Nephron progenitor cell (in vitro differentiated cells): ENCODE data around the gene PIP4K2B.
A peak's percentile ranks its signal among the peaks of the same experiment; 100 is the strongest.

Experiments
- DNase-seq: peaks from one replicate; pipeline ENCODE4 v3.0.0; 2021
- H3K27ac Mint-ChIP-seq: 2 replicates; pipeline ENCODE4 v1.8.0; 2021; ENCODE audit warnings: mild to moderate bottlenecking, moderate library complexity, mixed read lengths
- H3K27me3 Mint-ChIP-seq: 2 replicates; pipeline ENCODE4 v1.8.0; 2021; ENCODE audit warnings: mild to moderate bottlenecking, low read depth, mixed read lengths; ENCODE audit not compliant: poor library complexity
- H3K36me3 Mint-ChIP-seq: 2 replicates; pipeline ENCODE4 v1.8.0; 2021; ENCODE audit warnings: low read depth, mixed read lengths
- H3K4me1 Mint-ChIP-seq: 2 replicates; pipeline ENCODE4 v1.8.0; 2021; ENCODE audit warnings: mixed read lengths
- H3K4me3 Mint-ChIP-seq: 2 replicates; pipeline ENCODE4 v1.8.0; 2021; ENCODE audit warnings: mild to moderate bottlenecking, moderate library complexity, mixed read lengths
- H3K9me3 Mint-ChIP-seq: 2 replicates; pipeline ENCODE4 v1.8.0; 2021; ENCODE audit warnings: mild to moderate bottlenecking, moderate library complexity, mixed read lengths
- TF ChIP-seq, protein P1 (sequence below): fragments of 200-600 bp; sonication (generic); IDR thresholded peaks from 2 replicates; pipeline ENCODE4 v1.5.0; 2021; ENCODE audit warnings: antibody characterized with exemption

The PIP4K2B gene

GRCh38 chr17:38725066-38725465 is 74.3 kb downstream of the PIP4K2B start:
- TF ChIP-seq, protein P1, sequence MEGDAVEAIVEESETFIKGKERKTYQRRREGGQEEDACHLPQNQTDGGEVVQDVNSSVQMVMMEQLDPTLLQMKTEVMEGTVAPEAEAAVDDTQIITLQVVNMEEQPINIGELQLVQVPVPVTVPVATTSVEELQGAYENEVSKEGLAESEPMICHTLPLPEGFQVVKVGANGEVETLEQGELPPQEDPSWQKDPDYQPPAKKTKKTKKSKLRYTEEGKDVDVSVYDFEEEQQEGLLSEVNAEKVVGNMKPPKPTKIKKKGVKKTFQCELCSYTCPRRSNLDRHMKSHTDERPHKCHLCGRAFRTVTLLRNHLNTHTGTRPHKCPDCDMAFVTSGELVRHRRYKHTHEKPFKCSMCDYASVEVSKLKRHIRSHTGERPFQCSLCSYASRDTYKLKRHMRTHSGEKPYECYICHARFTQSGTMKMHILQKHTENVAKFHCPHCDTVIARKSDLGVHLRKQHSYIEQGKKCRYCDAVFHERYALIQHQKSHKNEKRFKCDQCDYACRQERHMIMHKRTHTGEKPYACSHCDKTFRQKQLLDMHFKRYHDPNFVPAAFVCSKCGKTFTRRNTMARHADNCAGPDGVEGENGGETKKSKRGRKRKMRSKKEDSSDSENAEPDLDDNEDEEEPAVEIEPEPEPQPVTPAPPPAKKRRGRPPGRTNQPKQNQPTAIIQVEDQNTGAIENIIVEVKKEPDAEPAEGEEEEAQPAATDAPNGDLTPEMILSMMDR: no peak
- no peaks in the 10 kb centered on the region for H3K9me3 Mint-ChIP-seq
- H3K27ac Mint-ChIP-seq: no peak overlapping the region
- peaks cover 14% of the 10 kb centered on the region for H3K36me3 Mint-ChIP-seq
- DNase-seq: no peak
- peaks cover 2% of the 10 kb centered on the region for H3K27me3 Mint-ChIP-seq
- H3K4me1 Mint-ChIP-seq: peaks cover 47% of the 10 kb centered on the region
- H3K4me3 Mint-ChIP-seq: no peak overlapping the region

DNA sequence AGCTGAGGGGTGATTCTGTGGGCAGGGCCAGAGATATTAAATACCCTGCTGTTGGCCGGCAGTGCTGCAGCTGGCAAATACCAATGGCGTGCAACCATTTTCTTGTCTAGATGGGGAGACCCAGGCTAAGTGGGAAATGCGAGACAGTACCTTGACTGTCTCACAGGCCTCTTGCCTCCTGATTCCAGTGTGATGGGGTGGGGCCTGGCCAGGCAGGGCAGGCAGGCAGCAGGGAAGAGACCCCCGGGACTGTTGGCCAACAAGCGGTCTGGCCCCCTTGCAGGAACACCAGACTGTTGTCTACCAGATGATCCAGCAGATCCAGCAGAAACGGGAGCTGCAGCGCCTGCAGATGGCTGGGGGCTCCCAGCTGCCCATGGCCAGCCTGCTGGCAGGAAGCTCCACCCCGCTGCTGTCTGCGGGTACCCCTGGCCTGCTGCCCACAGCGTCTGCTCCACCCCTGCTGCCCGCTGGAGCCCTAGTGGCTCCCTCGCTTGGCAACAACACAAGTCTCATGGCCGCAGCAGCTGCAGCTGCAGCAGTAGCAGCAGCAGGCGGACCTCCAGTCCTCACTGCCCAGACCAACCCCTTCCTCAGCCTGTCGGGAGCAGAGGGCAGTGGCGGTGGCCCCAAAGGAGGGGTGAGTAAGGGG is 74.9 kb downstream of the PIP4K2B start:
- no peak for DNase-seq
- Mint-ChIP-seq H3K27me3 (peaks cover 2% of the 10 kb centered on the region), H3K27ac (no peak overlapping the region), H3K4me1 (peaks cover 48% of the 10 kb centered on the region), H3K4me3 (no peak overlapping the region), H3K36me3 (peaks cover 14% of the 10 kb centered on the region), H3K9me3 (no peaks in the 10 kb centered on the region)
- TF ChIP-seq, protein P1: no peak

- TF ChIP-seq, protein P1: no peak
- H3K9me3 Mint-ChIP-seq: no peaks in the 10 kb centered on the region
- H3K36me3 Mint-ChIP-seq: peaks cover 21% of the 10 kb centered on the region
- peaks cover 50% of the 10 kb centered on the region for H3K4me1 Mint-ChIP-seq
- H3K4me3 Mint-ChIP-seq: no peak overlapping the region
- no peak overlapping the region for H3K27ac Mint-ChIP-seq
- DNase-seq: no peak
- H3K27me3 Mint-ChIP-seq: peaks cover 3% of the 10 kb centered on the region
These were observed 77.6 kb downstream of the PIP4K2B start for GRCh38 chr17:38721802-38722201.

DNA sequence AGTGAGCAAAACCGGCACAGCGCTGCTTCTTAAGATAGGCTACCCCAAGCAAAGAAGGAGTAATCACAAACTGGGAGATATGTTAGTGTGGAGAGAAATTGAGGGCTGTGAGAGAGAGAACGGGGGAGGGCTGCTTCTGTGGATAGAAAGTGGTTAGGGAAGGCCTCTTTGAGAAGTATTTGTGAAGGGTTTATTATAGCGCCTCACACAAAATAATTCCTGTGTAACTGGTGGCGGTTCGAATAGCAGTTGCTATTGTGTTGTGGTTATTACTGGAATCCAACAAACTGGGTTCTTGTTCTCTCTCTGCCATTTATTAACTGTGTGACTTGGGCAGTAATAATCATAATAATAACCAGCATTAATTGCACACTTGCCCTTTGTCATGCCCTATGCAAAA is 78.4 kb downstream of the PIP4K2B start:
- TF ChIP-seq, protein P1: no peak
- no peak for DNase-seq
- Mint-ChIP-seq H3K4me1 (peaks cover 46% of the 10 kb centered on the region), H3K27ac (no peak overlapping the region), H3K27me3 (peaks cover 3% of the 10 kb centered on the region), H3K4me3 (no peak overlapping the region), H3K9me3 (no peaks in the 10 kb centered on the region), H3K36me3 (peaks cover 25% of the 10 kb centered on the region)

DNA sequence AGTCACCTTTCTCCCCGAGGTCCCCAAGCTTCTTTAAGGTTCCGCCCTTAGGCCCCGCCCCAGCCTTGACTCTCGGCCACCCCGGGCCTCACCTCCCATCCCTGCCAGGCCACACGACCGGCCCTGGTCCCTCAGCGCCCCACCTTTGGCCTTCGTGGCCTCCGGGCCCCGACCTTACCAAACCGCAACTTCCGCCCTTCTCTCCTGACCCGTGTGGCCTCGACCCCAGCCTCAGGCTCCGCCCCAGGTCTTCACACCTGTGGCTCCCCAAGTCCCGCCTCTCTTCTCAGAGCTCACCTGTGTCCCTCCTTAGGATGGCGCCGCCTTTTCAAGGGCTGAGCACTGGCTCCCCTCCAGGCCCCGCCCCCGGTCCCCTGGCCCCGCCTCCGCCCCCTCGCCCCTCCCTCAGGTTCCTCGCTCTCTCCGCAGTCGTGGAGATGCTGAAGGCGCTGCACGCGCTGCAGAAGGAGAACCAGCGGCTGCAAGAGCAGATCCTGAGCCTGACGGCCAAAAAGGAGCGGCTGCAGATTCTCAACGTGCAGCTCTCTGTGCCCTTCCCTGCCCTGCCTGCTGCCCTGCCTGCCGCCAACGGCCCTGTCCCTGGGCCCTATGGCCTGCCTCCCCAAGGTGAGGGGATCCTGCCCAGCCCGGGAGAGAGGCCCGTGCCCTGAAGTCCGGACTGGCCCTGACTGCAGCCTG is 79.3 kb downstream of the PIP4K2B start:
- TF ChIP-seq, protein P1: no peak
- peak overlapping the region; percentile 76 for H3K4me3 Mint-ChIP-seq
- peaks cover 32% of the 10 kb centered on the region for H3K36me3 Mint-ChIP-seq
- H3K9me3 Mint-ChIP-seq: no peaks in the 10 kb centered on the region
- H3K27me3 Mint-ChIP-seq: peaks cover 3% of the 10 kb centered on the region
- peak; percentile 59 for DNase-seq
- no peak overlapping the region for H3K27ac Mint-ChIP-seq
- peaks cover 43% of the 10 kb centered on the region for H3K4me1 Mint-ChIP-seq
